ENCODE data around the gene CASR. TPM values are rescaled to one million over a fixed set of nuclear protein-coding genes. Genes with fewer than 3 reads are reported as not detected.

Gene CASR
- total and polyA plus RNA-seq, 2 of the 4 experiments (the other 2 are of a cell fraction): not detected

DNA sequence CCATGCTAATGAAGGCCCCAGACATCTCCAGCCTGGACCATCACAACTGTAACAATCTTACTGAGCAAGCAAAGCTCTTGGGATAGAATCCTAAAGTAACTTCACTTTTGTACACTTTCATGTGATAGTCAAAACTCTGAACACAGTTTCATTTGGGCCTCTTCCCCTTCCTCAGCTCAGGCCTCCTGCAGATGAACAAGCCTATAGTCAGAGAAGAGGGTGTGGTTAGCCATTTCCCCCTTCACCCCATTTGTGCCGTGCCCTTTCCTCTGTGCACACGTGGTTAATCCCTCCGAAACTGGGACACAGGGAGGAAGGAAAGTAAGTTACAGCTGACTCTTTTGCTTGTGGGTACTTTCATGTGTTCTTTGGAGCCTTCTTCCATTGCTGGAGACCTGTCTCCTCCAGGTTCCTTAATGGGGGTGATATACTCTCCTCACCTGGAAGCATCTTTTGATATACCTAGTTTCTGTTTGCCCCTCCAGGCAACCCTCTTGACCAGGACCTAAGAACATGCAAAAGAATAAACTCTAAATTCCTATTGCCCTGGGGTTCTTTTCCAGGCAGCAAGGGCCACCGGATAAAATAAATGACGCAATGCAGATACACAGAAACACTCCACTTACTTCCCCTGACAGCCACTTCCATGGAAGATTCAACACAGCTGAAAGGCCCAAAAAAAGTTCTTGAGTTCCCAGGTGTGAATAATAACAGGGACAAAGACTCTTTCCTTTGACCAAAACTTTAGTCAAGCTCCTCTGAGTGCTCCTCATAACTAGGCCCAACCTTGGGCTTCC lies 112.0 kb downstream of the CASR start:
- H3K9me3 ChIP-seq (ENCODE audit: control insufficient read depth, insufficient read depth, low read length): no peaks in the 10 kb centered on the region
- H2AK5ac ChIP-seq (ENCODE audit: low read depth, low read length): no peak overlapping the region
- no peak overlapping the region for H3K4me2 ChIP-seq (ENCODE audit: low read depth, low read length)
- no peak for ATAC-seq (ENCODE audit: low read depth)
- H3K4me1 ChIP-seq (ENCODE audit: control insufficient read depth, insufficient read depth, low read length): no peaks in the 10 kb centered on the region
- in situ Hi-C loops (cut with MboI; ENCODE audit: low sequenced_read_pairs) (no loop called here), intact Hi-C loops (cut with micrococcal nuclease) (no loop called here), dilution Hi-C loops (cut with HindIII; ENCODE audit: low sequenced_read_pairs, unreplicated experiment) (no loop called here)
- H2BK15ac ChIP-seq (ENCODE audit: low read depth, low read length): no peak overlapping the region
- H3K9ac ChIP-seq (ENCODE audit: low read depth, low read length): no peak overlapping the region
- no peak overlapping the region for H3K56ac ChIP-seq (ENCODE audit: extremely low read depth, insufficient read depth, low read length)
- H3K9me1 ChIP-seq (ENCODE audit: insufficient read depth, low read length): no peaks in the 10 kb centered on the region
- no CpG with 5 or more reads among the region's 5 CpGs for WGBS, 2 experiments (ENCODE audit: extremely low coverage in 2 of 2, insufficient read length in 1 of 2)
- no peak overlapping the region for H3K4ac ChIP-seq (ENCODE audit: low read depth, low read length)
- no peak overlapping the region for H2BK20ac ChIP-seq (ENCODE audit: low read depth, low read length)
- H3K23ac ChIP-seq (ENCODE audit: low read depth, low read length): no peak overlapping the region
- H2BK120ac ChIP-seq (ENCODE audit: low read depth, low read length): no peak overlapping the region
- H4K91ac ChIP-seq (ENCODE audit: insufficient read depth, low read depth, low read length): no peak overlapping the region
- H3K27me3 ChIP-seq (ENCODE audit: control insufficient read depth, insufficient read depth, low read length): peaks cover 3% of the 10 kb centered on the region; the same call in 1 of the 2 replicates
- no peaks in the 10 kb centered on the region for H3K79me1 ChIP-seq (ENCODE audit: low read depth in 1 of 2, low read length in 2 of 2)
- no TSS peak for BruUV-seq (replicated peaks)
- no peak for TF ChIP-seq MAZ (IDR thresholded peaks at IDR 0.05; ENCODE audit: borderline replicate concordance, low read depth, low read length)
- no peak for TF ChIP-seq MXI1 (IDR thresholded peaks at IDR 0.05; ENCODE audit: borderline replicate concordance, low read depth, low read length)
- TF ChIP-seq CEBPB (IDR thresholded peaks at IDR 0.05; ENCODE audit: low read depth, low read length): 0 out of 2 replicates have a peak, but pooled peaks have one; percentile 3
- TF ChIP-seq SMC3 (IDR thresholded peaks at IDR 0.05; ENCODE audit: low read depth, low read length): no peak
- no peak for TF ChIP-seq RAD21 (IDR thresholded peaks at IDR 0.05; ENCODE audit: low read length)
- ChIA-PET POLR2A (ENCODE audit: unreplicated experiment) (interaction anchor here (0.6 kb wide), 1 partner anchor 102 kb away, joined by 4 read pairs; no protein-coding TSS in a partner anchor), CTCF (interaction anchor here (0.6 to 1.3 kb wide), 2 partner anchors 9 to 776 kb away, joined by 3 read pairs; no protein-coding TSS in a partner anchor)
- H2AK9ac ChIP-seq (replicated peaks; ENCODE audit: low read depth, low read length, poor library complexity): no peak overlapping the region
- no peaks in the 10 kb centered on the region for H4K20me1 ChIP-seq (ENCODE audit: insufficient read depth, low read length)
- H4K8ac ChIP-seq (ENCODE audit: low read depth in 2 of 2, low read length in 2 of 2): no peak overlapping the region
- H4K5ac ChIP-seq (ENCODE audit: low read depth, low read length): no peak overlapping the region
- no peaks in the 10 kb centered on the region for H3K36me3 ChIP-seq (ENCODE audit: control insufficient read depth, insufficient read depth, low read length)
- H3K27ac ChIP-seq (ENCODE audit: insufficient read depth, low read length): no peak overlapping the region
- H3K14ac ChIP-seq (replicated peaks; ENCODE audit: low read depth, low read length): no peak overlapping the region
- H3K18ac ChIP-seq (ENCODE audit: low read depth, low read length): no peak overlapping the region
- H2AFZ ChIP-seq (replicated peaks; ENCODE audit: low read length, poor library complexity): peak overlapping the region; percentile 39
- no peak for DNase-seq
- H3K4me3 ChIP-seq (ENCODE audit: insufficient read depth, low read depth, low read length): no peak overlapping the region
- no peak overlapping the region for H2BK5ac ChIP-seq (ENCODE audit: low read depth, low read length, poor library complexity, severe bottlenecking)

Measured in IMR-90 (cell line).